Tibial artery (tissue), 4 donors: ENCODE data around the gene DLG2.

Source experiments
- DNase-seq, 2 donors: peaks; one replicate each; pipeline ENCODE4 v3.0.0-alpha.2; 2019
- H3K27ac ChIP-seq, 2 donors: fragments of 200-600 bp; sonication (generic) in 1 of 2; 1 replicate in 1 of 2; 2 replicates in 1 of 2; pipeline ENCODE4 v1.5.1; 2018 to 2019; ENCODE audit warnings: mild to moderate bottlenecking in 1 of 2
- H3K27me3 ChIP-seq, 2 donors: fragments of 200-600 bp; sonication (generic) in 1 of 2; one replicate each; pipeline versions ENCODE4 v1.5.1 to v1.6.0; 2016 to 2019
- H3K36me3 ChIP-seq, 3 donors: fragments of 200-600 bp; sonication (generic) in 2 of 3; one replicate each; pipeline ENCODE4 v1.5.1; 2016 to 2019; ENCODE audit warnings: mild to moderate bottlenecking in 2 of 3
- H3K4me1 ChIP-seq, 4 donors: fragments of 200-600 bp; sonication (generic) in 2 of 4; 1 replicate in 3 of 4; 2 replicates in 1 of 4; pipeline ENCODE4 v1.5.1; 2016 to 2019
- H3K4me3 ChIP-seq, 2 donors: fragments of 200-600 bp; sonication (generic) in 1 of 2; 1 replicate in 1 of 2; 2 replicates in 1 of 2; pipeline ENCODE4 v1.5.1; 2018 to 2019; ENCODE audit warnings: mild to moderate bottlenecking in 2 of 2
- H3K9me3 ChIP-seq, 3 donors: fragments of 200-600 bp; sonication (generic) in 1 of 3; one replicate each; pipeline ENCODE4 v1.5.1; 2016 to 2019
- intact Hi-C: fragments of 100-400 bp; cut with DNase I; formaldehyde crosslinking; loops from one replicate; pipeline ENCODE4 v1.15.0; 2023; ENCODE audit warnings: low total_unique reads
- TF ChIP-seq, protein P1 (sequence below), 2 experiments: fragments of 200-600 bp in 1 of 2; fragments of 450-650 bp in 1 of 2; IDR thresholded peaks; one replicate each; pipeline ENCODE4 v1.5.1; 2017 to 2019; ENCODE audit warnings: antibody characterized with exemption in 2 of 2, mild to moderate bottlenecking in 1 of 2, moderate library complexity in 1 of 2

The DLG2 gene

DNA sequence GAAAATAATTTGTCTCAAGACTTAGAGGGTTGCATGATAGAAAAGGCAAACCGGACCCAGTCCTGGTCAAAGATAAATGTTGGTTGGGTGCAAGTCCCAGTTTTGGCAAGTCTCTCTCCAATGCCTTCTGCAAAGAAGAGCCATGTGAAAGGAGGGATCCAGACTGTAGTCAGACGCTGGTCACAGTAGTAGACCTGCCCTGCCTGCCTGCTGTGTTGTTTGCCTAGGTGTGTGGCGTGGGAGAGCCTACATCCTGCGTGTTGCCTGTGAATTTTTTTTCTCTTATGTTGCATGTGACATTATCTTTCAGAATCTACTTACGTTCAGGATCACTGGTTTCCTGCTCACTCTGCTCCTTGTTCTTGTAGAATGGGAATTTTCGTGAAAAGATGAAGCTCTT is 2143.3 kb downstream of the DLG2 start:
- DNase-seq = no peak
- H3K4me3 ChIP-seq = no peak overlapping the region
- H3K9me3 ChIP-seq = no peaks in the 10 kb centered on the region
- TF ChIP-seq, protein P1, sequence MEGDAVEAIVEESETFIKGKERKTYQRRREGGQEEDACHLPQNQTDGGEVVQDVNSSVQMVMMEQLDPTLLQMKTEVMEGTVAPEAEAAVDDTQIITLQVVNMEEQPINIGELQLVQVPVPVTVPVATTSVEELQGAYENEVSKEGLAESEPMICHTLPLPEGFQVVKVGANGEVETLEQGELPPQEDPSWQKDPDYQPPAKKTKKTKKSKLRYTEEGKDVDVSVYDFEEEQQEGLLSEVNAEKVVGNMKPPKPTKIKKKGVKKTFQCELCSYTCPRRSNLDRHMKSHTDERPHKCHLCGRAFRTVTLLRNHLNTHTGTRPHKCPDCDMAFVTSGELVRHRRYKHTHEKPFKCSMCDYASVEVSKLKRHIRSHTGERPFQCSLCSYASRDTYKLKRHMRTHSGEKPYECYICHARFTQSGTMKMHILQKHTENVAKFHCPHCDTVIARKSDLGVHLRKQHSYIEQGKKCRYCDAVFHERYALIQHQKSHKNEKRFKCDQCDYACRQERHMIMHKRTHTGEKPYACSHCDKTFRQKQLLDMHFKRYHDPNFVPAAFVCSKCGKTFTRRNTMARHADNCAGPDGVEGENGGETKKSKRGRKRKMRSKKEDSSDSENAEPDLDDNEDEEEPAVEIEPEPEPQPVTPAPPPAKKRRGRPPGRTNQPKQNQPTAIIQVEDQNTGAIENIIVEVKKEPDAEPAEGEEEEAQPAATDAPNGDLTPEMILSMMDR (IDR thresholded peaks at IDR 0.05) = no peak
- H3K36me3 ChIP-seq = no peaks in the 10 kb centered on the region
- H3K27ac ChIP-seq = no peak overlapping the region
- H3K4me1 ChIP-seq = no peaks in the 10 kb centered on the region
- intact Hi-C loops = no loop called here
- no peaks in the 10 kb centered on the region for H3K27me3 ChIP-seq

DNA sequence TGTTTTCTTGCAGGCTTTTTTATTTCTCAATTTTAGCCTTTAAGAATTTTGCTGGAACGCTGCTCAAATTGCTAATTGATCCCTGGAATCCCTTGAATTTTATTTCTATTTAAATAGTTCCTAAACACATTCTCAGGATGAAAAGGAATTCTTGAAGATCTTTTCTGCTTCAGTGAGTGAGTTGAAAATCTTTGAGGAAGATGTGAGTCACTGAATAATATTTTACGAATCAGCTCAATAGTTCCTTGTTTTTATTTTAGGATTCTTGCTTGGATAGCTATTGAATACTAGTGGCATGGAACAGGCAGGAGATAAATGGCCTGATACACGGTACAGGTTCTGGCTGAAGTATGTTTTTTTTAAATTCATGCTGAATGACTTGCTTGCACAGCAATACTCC is 2146.3 kb downstream of the DLG2 start:
- intact Hi-C loops = no loop called here
- H3K27me3 ChIP-seq = no peaks in the 10 kb centered on the region

DNA sequence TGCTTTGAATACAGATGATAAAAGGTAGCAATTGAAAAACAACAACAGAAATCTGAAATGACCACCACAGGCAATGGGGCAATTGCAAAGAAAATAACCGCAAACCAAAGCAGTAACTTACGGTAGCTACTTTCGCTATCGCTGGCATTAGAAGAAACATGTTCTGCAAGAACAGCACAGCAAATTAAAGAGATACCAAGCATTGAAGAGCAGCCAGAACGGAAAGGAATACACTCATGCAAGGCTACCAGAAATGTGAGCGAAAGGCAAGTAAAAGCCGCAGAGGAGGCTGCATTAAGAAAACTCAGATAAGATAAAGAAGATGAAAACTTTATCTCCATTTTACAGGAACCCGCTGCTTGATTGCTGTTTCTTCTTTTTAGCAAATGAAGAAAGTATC is 2146.9 kb downstream of the DLG2 start:
- intact Hi-C loops = no loop called here
- Histone ChIP-seq H3K27ac (no peak overlapping the region), H3K4me3 (no peak overlapping the region), H3K27me3 (no peaks in the 10 kb centered on the region), H3K9me3 (no peaks in the 10 kb centered on the region), H3K36me3 (no peaks in the 10 kb centered on the region), H3K4me1 (no peaks in the 10 kb centered on the region)
- no peak for DNase-seq
- TF ChIP-seq, protein P1 (IDR thresholded peaks at IDR 0.05) = no peak

More for the DNA sequence above, 2146.3 kb downstream of the DLG2 start:
- Histone ChIP-seq H3K36me3 (no peaks in the 10 kb centered on the region), H3K4me1 (no peaks in the 10 kb centered on the region), H3K9me3 (no peaks in the 10 kb centered on the region), H3K27ac (no peak overlapping the region), H3K4me3 (no peak overlapping the region)
- no peak for DNase-seq
- TF ChIP-seq, protein P1 (IDR thresholded peaks at IDR 0.05) = no peak

DNA sequence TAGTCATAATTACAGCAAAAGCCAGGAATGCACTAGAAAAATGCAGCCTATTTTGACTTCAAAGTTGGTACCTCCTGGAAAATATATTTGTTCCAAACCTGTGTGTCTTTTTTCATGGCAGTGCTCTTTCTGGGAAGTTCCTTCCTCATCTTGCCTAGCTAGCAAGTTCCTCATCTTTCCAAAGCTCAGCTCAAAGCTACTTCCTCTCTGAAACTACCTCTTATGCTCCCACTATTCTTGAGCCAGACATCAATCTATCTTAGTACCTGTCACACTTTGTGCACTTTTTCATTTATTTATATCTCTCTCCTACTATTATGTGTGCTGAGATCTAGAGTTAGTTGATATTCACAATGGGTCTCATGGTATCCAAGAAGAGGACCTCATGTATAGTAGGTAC is 2149.4 kb downstream of the DLG2 start:
- intact Hi-C loops = no loop called here
- Histone ChIP-seq H3K4me1 (no peaks in the 10 kb centered on the region), H3K36me3 (no peaks in the 10 kb centered on the region), H3K27ac (no peak overlapping the region), H3K4me3 (no peak overlapping the region), H3K9me3 (no peaks in the 10 kb centered on the region), H3K27me3 (no peaks in the 10 kb centered on the region)
- TF ChIP-seq, protein P1 (IDR thresholded peaks at IDR 0.05) = no peak
- DNase-seq = no peak

GRCh38 chr11:83475760-83476159 is 2151.4 kb downstream of the DLG2 start:
- Histone ChIP-seq H3K9me3 (no peaks in the 10 kb centered on the region), H3K4me3 (no peak overlapping the region), H3K36me3 (no peaks in the 10 kb centered on the region), H3K27me3 (no peaks in the 10 kb centered on the region), H3K27ac (no peak overlapping the region), H3K4me1 (no peaks in the 10 kb centered on the region)
- intact Hi-C loops = no loop called here
- TF ChIP-seq, protein P1 (IDR thresholded peaks at IDR 0.05) = no peak
- DNase-seq = no peak

GRCh38 chr11:83473743-83474142 is 2153.4 kb downstream of the DLG2 start:
- intact Hi-C loops = no loop called here
- H3K4me1 ChIP-seq = no peaks in the 10 kb centered on the region
- TF ChIP-seq, protein P1 (IDR thresholded peaks at IDR 0.05) = no peak
- no peak overlapping the region for H3K27ac ChIP-seq
- no peaks in the 10 kb centered on the region for H3K36me3 ChIP-seq
- no peaks in the 10 kb centered on the region for H3K9me3 ChIP-seq
- H3K27me3 ChIP-seq = no peaks in the 10 kb centered on the region
- no peak for DNase-seq
- no peak overlapping the region for H3K4me3 ChIP-seq
